HG03196 (cell line): ENCODE results near the gene ICA1.

Experiments used
- ATAC-seq: cut with Tn5 transposase; IDR thresholded peaks from one replicate; pipeline ENCODE4 v1.9.1; 2021; ENCODE audit not compliant: unreplicated experiment

Gene ICA1

GRCh38 chr7:8161364-8161828, 100.6 kb downstream of the ICA1 start:
- no peak for ATAC-seq

GRCh38 chr7:8160779-8161345, 101.1 kb downstream of the ICA1 start:
- ATAC-seq = no peak

GRCh38 chr7:8160250-8160649, 101.7 kb downstream of the ICA1 start:
- ATAC-seq = no peak

GRCh38 chr7:8159595-8159994, 102.4 kb downstream of the ICA1 start:
- no peak for ATAC-seq

GRCh38 chr7:8157296-8157695, 104.7 kb downstream of the ICA1 start:
- ATAC-seq = no peak

GRCh38 chr7:8155836-8156235, 106.1 kb downstream of the ICA1 start:
- ATAC-seq = no peak

- no peak for ATAC-seq
These were observed 107.7 kb downstream of the ICA1 start for GRCh38 chr7:8154272-8154671.

- ATAC-seq = no peak
These were observed 109.3 kb downstream of the ICA1 start for GRCh38 chr7:8152489-8153192.

GRCh38 chr7:8151161-8151725, 110.7 kb downstream of the ICA1 start:
- no peak for ATAC-seq

- ATAC-seq = peak; percentile 52
These were observed 112.7 kb downstream of the ICA1 start for GRCh38 chr7:8149222-8149621.

- no peak for ATAC-seq
These were observed 114.1 kb downstream of the ICA1 start for GRCh38 chr7:8147760-8148463.

GRCh38 chr7:8146788-8147413, 115.1 kb downstream of the ICA1 start:
- ATAC-seq = no peak

- no peak for ATAC-seq
These were observed 115.7 kb downstream of the ICA1 start for GRCh38 chr7:8146106-8146787.

GRCh38 chr7:8144856-8145255, 117.1 kb downstream of the ICA1 start:
- ATAC-seq = no peak

GRCh38 chr7:8143151-8143874, 118.7 kb downstream of the ICA1 start:
- no peak for ATAC-seq

GRCh38 chr7:8142477-8142876, 119.5 kb downstream of the ICA1 start:
- no peak for ATAC-seq

GRCh38 chr7:8141070-8141469, 120.9 kb downstream of the ICA1 start:
- ATAC-seq = no peak

GRCh38 chr7:8136051-8136730, 125.8 kb downstream of the ICA1 start:
- ATAC-seq = no peak

GRCh38 chr7:8135417-8135816, 126.5 kb downstream of the ICA1 start:
- no peak for ATAC-seq
